WTC11 (cell line): Measurements from ENCODE around the gene IRX2. TPM values are rescaled to one million over a fixed set of nuclear protein-coding genes. Genes with fewer than 3 reads are reported as not detected.

ENCODE experiments used
- ATAC-seq: fragments of 200-7000 bp; cut with Tn5 transposase; 2 replicates; pipeline ENCODE4 v1.10.0; 2021; ENCODE audit warnings: mild to moderate bottlenecking, moderate library complexity
- CTCF ChIA-PET: fragments of 300-600 bp; sonication (Branson Sonifier 250); formaldehyde crosslinking; loops from one replicate; lab custom pipeline; 2021; ENCODE audit warnings: antibody characterized with exemption; lab: Charles Lee
- POLR2A ChIA-PET: fragments of 350-600 bp; sonication (Branson Sonifier 250); formaldehyde crosslinking; loops from one replicate; lab custom pipeline; 2021; ENCODE audit warnings: antibody characterized with exemption; lab: Charles Lee
- DNase-seq: peaks from one replicate; pipeline ENCODE4 v3.0.0; 2021; ENCODE audit warnings: low spot score
- H3K27ac Mint-ChIP-seq: 2 replicates; pipeline ENCODE4 v1.8.0; 2021; ENCODE audit warnings: mixed read lengths
- H3K27me3 Mint-ChIP-seq: 2 replicates; pipeline ENCODE4 v1.8.0; 2021; ENCODE audit warnings: low read depth, mild to moderate bottlenecking, moderate library complexity, mixed read lengths
- H3K36me3 Mint-ChIP-seq: 2 replicates; pipeline ENCODE4 v1.8.0; 2021; ENCODE audit warnings: mixed read lengths
- H3K4me1 Mint-ChIP-seq: 2 replicates; pipeline ENCODE4 v1.8.0; 2022; ENCODE audit warnings: mixed read lengths
- H3K4me3 Mint-ChIP-seq: 2 replicates; pipeline ENCODE4 v1.8.0; 2021; ENCODE audit warnings: mild to moderate bottlenecking, moderate library complexity, mixed read lengths
- H3K9me3 Mint-ChIP-seq: 2 replicates; pipeline ENCODE4 v1.8.0; 2021; ENCODE audit warnings: mixed read lengths
- CBFB ChIP-seq: sonication (generic); formaldehyde crosslinking; IDR thresholded peaks from 2 replicates; pipeline ENCODE4 v1.8.1; 2022; ENCODE audit warnings: mild to moderate bottlenecking, low read depth, missing genetic modification reagents
- FOXK1 ChIP-seq: sonication (generic); formaldehyde crosslinking; IDR thresholded peaks from 2 replicates; pipeline ENCODE4 v1.8.0; 2022; ENCODE audit warnings: mild to moderate bottlenecking, moderate library complexity, missing genetic modification reagents
- GRHL2 ChIP-seq: fragments of 250-450 bp; sonication (Bioruptor Pico); IDR thresholded peaks from 2 replicates; pipeline ENCODE4 v1.8.0; 2022; ENCODE audit warnings: mild to moderate bottlenecking, moderate library complexity; ENCODE audit not compliant: insufficient replicate concordance, severe bottlenecking
- NR2C2 ChIP-seq: sonication (generic); formaldehyde crosslinking; IDR thresholded peaks from 2 replicates; pipeline ENCODE4 v1.8.0; 2022; ENCODE audit warnings: mild to moderate bottlenecking, missing genetic modification reagents
- PRRX2 ChIP-seq: fragments of 250-450 bp; sonication (Bioruptor Pico); IDR thresholded peaks from 2 replicates; pipeline ENCODE4 v1.8.0; 2021; ENCODE audit warnings: mild to moderate bottlenecking
- SMAD3 ChIP-seq: sonication (generic); formaldehyde crosslinking; IDR thresholded peaks from 2 replicates; pipeline ENCODE4 v1.8.0; 2022; ENCODE audit warnings: missing genetic modification reagents, mild to moderate bottlenecking, borderline replicate concordance
- TEAD4 ChIP-seq: sonication (generic); formaldehyde crosslinking; IDR thresholded peaks from 2 replicates; pipeline ENCODE4 v1.8.0; 2022; ENCODE audit warnings: mild to moderate bottlenecking, missing genetic modification reagents
- ZBTB21 ChIP-seq: sonication (generic); formaldehyde crosslinking; IDR thresholded peaks from 2 replicates; pipeline ENCODE4 v1.8.1; 2023; ENCODE audit warnings: mild to moderate bottlenecking, missing genetic modification reagents, borderline replicate concordance
- ZNF121 ChIP-seq: sonication (generic); formaldehyde crosslinking; IDR thresholded peaks from 2 replicates; pipeline ENCODE4 v1.8.0; 2023; ENCODE audit warnings: missing genetic modification reagents
- ZNF219 ChIP-seq: sonication (generic); formaldehyde crosslinking; IDR thresholded peaks from 2 replicates; pipeline ENCODE4 v1.8.0; 2023; ENCODE audit warnings: missing genetic modification reagents, mild to moderate bottlenecking, borderline replicate concordance
- ZNF317 ChIP-seq: sonication (generic); formaldehyde crosslinking; IDR thresholded peaks from 2 replicates; pipeline ENCODE4 v1.8.1; 2023; ENCODE audit warnings: low read depth, mild to moderate bottlenecking, moderate library complexity, missing genetic modification reagents, borderline replicate concordance
- ZNF416 ChIP-seq: fragments of 250-450 bp; sonication (Bioruptor Pico); IDR thresholded peaks from 2 replicates; pipeline ENCODE4 v1.9.0; 2021; ENCODE audit warnings: mild to moderate bottlenecking, inconsistent platforms
- total RNA-seq: library from RNA; stranded (reverse); gene quantifications from 3 replicates; pipeline ENCODE4 v1.2.3, GENCODE V29; 2021
- TF ChIP-seq, protein P1 (sequence below): sonication (generic); formaldehyde crosslinking; IDR thresholded peaks from 2 replicates; pipeline ENCODE4 v1.8.1; 2023; ENCODE audit warnings: mild to moderate bottlenecking, moderate library complexity, missing genetic modification reagents
- TF ChIP-seq, protein P2 (sequence below): sonication (generic); formaldehyde crosslinking; IDR thresholded peaks from 2 replicates; pipeline ENCODE4 v1.8.0; 2022; ENCODE audit warnings: missing genetic modification reagents
- TF ChIP-seq, protein P3 (sequence below): fragments of 250-450 bp; sonication (Bioruptor Pico); IDR thresholded peaks from 2 replicates; pipeline ENCODE4 v1.9.0; 2021; ENCODE audit warnings: mild to moderate bottlenecking
- TF ChIP-seq, protein P4 (sequence below): sonication (generic); formaldehyde crosslinking; IDR thresholded peaks from 2 replicates; pipeline ENCODE4 v1.8.1; 2023; ENCODE audit warnings: mild to moderate bottlenecking, missing genetic modification reagents, moderate library complexity
- TF ChIP-seq, protein P5 (sequence below): fragments of 200-600 bp; IDR thresholded peaks from 2 replicates; pipeline ENCODE4 v1.8.0; 2022; ENCODE audit warnings: antibody characterized with exemption
- TF ChIP-seq, protein P6 (sequence below): fragments of 250-450 bp; sonication (Bioruptor Pico); IDR thresholded peaks from 2 replicates; pipeline ENCODE4 v1.9.0; 2021; ENCODE audit warnings: moderate library complexity, mild to moderate bottlenecking, inconsistent platforms, borderline replicate concordance
- TF ChIP-seq, protein P7 (sequence below): sonication (generic); formaldehyde crosslinking; IDR thresholded peaks from 2 replicates; pipeline ENCODE4 v1.8.0; 2022; ENCODE audit warnings: mild to moderate bottlenecking, missing genetic modification reagents

Gene IRX2
- total RNA-seq, 1 experiment from 2014 or later = 63.2 TPM

DNA sequence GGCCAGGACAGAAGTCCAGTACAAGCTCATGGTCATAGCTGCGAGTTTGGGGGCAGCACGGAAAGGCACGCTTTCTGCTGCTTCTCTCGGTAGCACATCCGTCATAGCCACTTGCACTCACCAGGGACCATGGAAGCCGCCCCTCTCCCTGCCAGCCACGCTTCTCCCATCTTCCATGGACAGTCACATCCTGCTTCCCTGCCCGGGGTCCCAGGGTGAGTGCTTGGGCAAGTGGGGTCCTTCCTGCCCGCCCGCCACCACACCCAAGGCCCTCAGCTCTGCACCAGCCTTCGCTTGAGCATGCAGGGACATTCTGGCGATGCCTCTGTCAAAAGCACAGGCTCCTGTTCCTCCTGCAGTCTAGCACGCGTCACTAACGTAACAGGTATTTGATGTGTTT is 13.1 kb upstream of the IRX2 start:
- H3K9me3 Mint-ChIP-seq = no peaks in the 10 kb centered on the region
- H3K27ac Mint-ChIP-seq = no peak overlapping the region
- CTCF ChIA-PET = no interaction called here
- H3K27me3 Mint-ChIP-seq = peaks cover 29% of the 10 kb centered on the region
- TF ChIP-seq, protein P1, sequence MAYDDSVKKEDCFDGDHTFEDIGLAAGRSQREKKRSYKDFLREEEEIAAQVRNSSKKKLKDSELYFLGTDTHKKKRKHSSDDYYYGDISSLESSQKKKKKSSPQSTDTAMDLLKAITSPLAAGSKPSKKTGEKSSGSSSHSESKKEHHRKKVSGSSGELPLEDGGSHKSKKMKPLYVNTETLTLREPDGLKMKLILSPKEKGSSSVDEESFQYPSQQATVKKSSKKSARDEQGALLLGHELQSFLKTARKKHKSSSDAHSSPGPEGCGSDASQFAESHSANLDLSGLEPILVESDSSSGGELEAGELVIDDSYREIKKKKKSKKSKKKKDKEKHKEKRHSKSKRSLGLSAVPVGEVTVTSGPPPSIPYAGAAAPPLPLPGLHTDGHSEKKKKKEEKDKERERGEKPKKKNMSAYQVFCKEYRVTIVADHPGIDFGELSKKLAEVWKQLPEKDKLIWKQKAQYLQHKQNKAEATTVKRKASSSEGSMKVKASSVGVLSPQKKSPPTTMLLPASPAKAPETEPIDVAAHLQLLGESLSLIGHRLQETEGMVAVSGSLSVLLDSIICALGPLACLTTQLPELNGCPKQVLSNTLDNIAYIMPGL (CRISPR knock-in tag) = no peak
- no peak for TF ChIP-seq NR2C2 (CRISPR knock-in tag)
- TF ChIP-seq SMAD3 = no peak
- no peak for TF ChIP-seq CBFB (CRISPR knock-in tag)
- TF ChIP-seq, protein P2, sequence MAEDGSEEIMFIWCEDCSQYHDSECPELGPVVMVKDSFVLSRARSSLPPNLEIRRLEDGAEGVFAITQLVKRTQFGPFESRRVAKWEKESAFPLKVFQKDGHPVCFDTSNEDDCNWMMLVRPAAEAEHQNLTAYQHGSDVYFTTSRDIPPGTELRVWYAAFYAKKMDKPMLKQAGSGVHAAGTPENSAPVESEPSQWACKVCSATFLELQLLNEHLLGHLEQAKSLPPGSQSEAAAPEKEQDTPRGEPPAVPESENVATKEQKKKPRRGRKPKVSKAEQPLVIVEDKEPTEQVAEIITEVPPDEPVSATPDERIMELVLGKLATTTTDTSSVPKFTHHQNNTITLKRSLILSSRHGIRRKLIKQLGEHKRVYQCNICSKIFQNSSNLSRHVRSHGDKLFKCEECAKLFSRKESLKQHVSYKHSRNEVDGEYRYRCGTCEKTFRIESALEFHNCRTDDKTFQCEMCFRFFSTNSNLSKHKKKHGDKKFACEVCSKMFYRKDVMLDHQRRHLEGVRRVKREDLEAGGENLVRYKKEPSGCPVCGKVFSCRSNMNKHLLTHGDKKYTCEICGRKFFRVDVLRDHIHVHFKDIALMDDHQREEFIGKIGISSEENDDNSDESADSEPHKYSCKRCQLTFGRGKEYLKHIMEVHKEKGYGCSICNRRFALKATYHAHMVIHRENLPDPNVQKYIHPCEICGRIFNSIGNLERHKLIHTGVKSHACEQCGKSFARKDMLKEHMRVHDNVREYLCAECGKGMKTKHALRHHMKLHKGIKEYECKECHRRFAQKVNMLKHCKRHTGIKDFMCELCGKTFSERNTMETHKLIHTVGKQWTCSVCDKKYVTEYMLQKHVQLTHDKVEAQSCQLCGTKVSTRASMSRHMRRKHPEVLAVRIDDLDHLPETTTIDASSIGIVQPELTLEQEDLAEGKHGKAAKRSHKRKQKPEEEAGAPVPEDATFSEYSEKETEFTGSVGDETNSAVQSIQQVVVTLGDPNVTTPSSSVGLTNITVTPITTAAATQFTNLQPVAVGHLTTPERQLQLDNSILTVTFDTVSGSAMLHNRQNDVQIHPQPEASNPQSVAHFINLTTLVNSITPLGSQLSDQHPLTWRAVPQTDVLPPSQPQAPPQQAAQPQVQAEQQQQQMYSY (CRISPR knock-in tag) = no peak
- no peak for TF ChIP-seq ZNF416 (CRISPR knock-in tag)
- TF ChIP-seq, protein P3, sequence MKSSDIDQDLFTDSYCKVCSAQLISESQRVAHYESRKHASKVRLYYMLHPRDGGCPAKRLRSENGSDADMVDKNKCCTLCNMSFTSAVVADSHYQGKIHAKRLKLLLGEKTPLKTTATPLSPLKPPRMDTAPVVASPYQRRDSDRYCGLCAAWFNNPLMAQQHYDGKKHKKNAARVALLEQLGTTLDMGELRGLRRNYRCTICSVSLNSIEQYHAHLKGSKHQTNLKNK (CRISPR knock-in tag) = no peak
- no peak for TF ChIP-seq GRHL2 (CRISPR knock-in tag)
- no peak for TF ChIP-seq ZBTB21 (CRISPR knock-in tag)
- TF ChIP-seq, protein P4, sequence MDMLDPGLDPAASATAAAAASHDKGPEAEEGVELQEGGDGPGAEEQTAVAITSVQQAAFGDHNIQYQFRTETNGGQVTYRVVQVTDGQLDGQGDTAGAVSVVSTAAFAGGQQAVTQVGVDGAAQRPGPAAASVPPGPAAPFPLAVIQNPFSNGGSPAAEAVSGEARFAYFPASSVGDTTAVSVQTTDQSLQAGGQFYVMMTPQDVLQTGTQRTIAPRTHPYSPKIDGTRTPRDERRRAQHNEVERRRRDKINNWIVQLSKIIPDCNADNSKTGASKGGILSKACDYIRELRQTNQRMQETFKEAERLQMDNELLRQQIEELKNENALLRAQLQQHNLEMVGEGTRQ (CRISPR knock-in tag) = no peak
- TF ChIP-seq, protein P5, sequence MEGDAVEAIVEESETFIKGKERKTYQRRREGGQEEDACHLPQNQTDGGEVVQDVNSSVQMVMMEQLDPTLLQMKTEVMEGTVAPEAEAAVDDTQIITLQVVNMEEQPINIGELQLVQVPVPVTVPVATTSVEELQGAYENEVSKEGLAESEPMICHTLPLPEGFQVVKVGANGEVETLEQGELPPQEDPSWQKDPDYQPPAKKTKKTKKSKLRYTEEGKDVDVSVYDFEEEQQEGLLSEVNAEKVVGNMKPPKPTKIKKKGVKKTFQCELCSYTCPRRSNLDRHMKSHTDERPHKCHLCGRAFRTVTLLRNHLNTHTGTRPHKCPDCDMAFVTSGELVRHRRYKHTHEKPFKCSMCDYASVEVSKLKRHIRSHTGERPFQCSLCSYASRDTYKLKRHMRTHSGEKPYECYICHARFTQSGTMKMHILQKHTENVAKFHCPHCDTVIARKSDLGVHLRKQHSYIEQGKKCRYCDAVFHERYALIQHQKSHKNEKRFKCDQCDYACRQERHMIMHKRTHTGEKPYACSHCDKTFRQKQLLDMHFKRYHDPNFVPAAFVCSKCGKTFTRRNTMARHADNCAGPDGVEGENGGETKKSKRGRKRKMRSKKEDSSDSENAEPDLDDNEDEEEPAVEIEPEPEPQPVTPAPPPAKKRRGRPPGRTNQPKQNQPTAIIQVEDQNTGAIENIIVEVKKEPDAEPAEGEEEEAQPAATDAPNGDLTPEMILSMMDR = no peak
- no peak for TF ChIP-seq ZNF121
- TF ChIP-seq, protein P6, sequence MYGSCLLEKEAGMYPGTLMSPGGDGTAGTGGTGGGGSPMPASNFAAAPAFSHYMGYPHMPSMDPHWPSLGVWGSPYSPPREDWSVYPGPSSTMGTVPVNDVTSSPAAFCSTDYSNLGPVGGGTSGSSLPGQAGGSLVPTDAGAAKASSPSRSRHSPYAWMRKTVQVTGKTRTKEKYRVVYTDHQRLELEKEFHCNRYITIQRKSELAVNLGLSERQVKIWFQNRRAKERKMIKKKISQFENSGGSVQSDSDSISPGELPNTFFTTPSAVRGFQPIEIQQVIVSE = no peak
- no peak for TF ChIP-seq FOXK1 (CRISPR knock-in tag)
- ATAC-seq (no peak), DNase-seq (no peak)
- no peak overlapping the region for H3K4me3 Mint-ChIP-seq
- H3K4me1 Mint-ChIP-seq = peaks cover 52% of the 10 kb centered on the region
- POLR2A ChIA-PET = no interaction called here
- H3K36me3 Mint-ChIP-seq = no peaks in the 10 kb centered on the region

DNA sequence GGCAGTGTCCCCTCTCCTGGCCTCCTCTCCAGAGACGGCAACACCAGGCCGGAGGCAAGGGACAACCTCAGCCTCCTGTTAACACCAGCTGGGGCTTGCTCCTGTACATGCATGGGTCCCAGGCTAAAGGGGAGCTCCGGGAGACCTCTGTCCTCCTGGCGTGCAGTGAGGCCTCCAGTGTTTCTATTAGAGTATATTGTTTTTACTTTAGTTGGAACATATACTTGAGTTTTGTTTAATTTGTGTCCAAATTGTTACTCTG is 12.0 kb upstream of the IRX2 start:
- peaks cover 57% of the 10 kb centered on the region for H3K4me1 Mint-ChIP-seq
- no peak overlapping the region for H3K4me3 Mint-ChIP-seq
- no peak overlapping the region for H3K27ac Mint-ChIP-seq
- ATAC-seq (no peak), DNase-seq (no peak)
- ChIA-PET CTCF (no interaction called here), POLR2A (no interaction called here)
- peaks cover 2% of the 10 kb centered on the region; the same call in 1 of the 2 replicates for H3K36me3 Mint-ChIP-seq
- H3K27me3 Mint-ChIP-seq = peaks cover 40% of the 10 kb centered on the region
- no peaks in the 10 kb centered on the region for H3K9me3 Mint-ChIP-seq
- no peak for TF ChIP-seq PRRX2 (CRISPR knock-in tag)
- no peak for TF ChIP-seq ZNF121
- TF ChIP-seq TEAD4 (CRISPR knock-in tag) = no peak
- no peak for TF ChIP-seq ZNF317
- TF ChIP-seq, protein P7, sequence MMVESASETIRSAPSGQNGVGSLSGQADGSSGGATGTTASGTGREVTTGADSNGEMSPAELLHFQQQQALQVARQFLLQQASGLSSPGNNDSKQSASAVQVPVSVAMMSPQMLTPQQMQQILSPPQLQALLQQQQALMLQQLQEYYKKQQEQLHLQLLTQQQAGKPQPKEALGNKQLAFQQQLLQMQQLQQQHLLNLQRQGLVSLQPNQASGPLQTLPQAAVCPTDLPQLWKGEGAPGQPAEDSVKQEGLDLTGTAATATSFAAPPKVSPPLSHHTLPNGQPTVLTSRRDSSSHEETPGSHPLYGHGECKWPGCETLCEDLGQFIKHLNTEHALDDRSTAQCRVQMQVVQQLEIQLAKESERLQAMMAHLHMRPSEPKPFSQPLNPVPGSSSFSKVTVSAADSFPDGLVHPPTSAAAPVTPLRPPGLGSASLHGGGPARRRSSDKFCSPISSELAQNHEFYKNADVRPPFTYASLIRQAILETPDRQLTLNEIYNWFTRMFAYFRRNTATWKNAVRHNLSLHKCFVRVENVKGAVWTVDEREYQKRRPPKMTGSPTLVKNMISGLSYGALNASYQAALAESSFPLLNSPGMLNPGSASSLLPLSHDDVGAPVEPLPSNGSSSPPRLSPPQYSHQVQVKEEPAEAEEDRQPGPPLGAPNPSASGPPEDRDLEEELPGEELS (CRISPR knock-in tag) = no peak
- no peak for TF ChIP-seq ZNF219 (CRISPR knock-in tag)
